COR-L47 (cell line): ENCODE measurements around the gene OR52A1.

Experiments
- DNase-seq: peaks from one replicate; lab custom pipeline; 2025; lab: John Stamatoyannopoulos, UW

The OR52A1 gene

GRCh38 chr11:5131584-5132335 lies 22.8 kb downstream of the OR52A1 start:
- DNase-seq: no peak

GRCh38 chr11:5129457-5129877 lies 25.1 kb downstream of the OR52A1 start:
- no peak for DNase-seq

- DNase-seq: no peak
Measured at GRCh38 chr11:5124891-5125620, 29.5 kb downstream of the OR52A1 start.

- DNase-seq: peak; percentile 27
Measured at GRCh38 chr11:5123802-5124521, 30.6 kb downstream of the OR52A1 start.

GRCh38 chr11:5118893-5119292 lies 35.7 kb downstream of the OR52A1 start:
- DNase-seq: no peak

GRCh38 chr11:5117588-5117987 lies 37.0 kb downstream of the OR52A1 start:
- no peak for DNase-seq

GRCh38 chr11:5115339-5115738 lies 39.2 kb downstream of the OR52A1 start:
- DNase-seq: no peak

- no peak for DNase-seq
Measured at GRCh38 chr11:5107285-5107684, 47.3 kb downstream of the OR52A1 start.

- DNase-seq: no peak
Measured at GRCh38 chr11:5103066-5103465, 51.5 kb downstream of the OR52A1 start.

GRCh38 chr11:5102246-5102645 lies 52.3 kb downstream of the OR52A1 start:
- DNase-seq: no peak

- DNase-seq: no peak
Measured at GRCh38 chr11:5096011-5096410, 58.5 kb downstream of the OR52A1 start.
